Retinal pigment epithelial cell (primary cell): ENCODE measurements around the gene BFSP2.

Experiments used
- DNase-seq: peaks from one replicate; pipeline ENCODE4 v3.0.0-alpha.2; 2010; ENCODE audit warnings: low read depth
- H3K4me3 ChIP-seq: 2 replicates; pipeline ENCODE4 v1.5.1; 2011; ENCODE audit warnings: mild to moderate bottlenecking, low read length, control low read depth, moderate library complexity
- TF ChIP-seq, protein P1 (sequence below): conservative IDR thresholded peaks from 2 replicates; pipeline ENCODE4 v1.5.1; 2011; ENCODE audit warnings: low read depth, low read length, control low read depth, inconsistent platforms

BFSP2 gene

DNA sequence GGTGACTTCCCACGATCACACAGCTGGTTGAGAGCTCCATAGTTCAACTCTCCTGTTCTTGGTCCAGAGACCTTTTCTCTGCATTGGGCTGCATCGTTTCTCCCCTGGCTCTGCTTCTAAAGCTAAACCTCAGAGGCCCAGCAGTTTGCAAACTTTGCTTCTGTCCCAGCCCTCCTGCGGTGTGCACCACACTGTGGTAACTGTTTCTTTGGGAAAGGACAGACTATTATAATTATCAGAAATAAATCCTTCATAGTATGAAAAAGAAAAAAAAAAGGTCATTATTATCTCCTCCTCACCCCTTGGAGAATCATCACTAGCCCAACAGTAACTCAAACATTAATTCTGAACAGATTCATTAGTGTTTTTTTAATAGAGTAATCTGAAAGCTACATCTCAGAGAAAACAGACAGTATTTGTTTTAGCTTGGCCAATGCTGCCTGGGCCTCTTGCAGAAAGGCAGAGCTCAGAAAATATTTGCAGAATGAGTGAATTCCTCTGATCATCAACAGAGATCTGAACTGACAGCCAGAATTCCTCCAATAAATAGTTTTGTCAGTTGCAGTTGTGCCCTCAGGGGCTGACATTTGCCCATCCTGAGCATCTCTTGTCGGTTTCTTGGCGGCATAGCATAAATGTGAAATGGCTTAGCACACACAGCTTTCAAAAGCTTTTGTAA is 52.9 kb downstream of the BFSP2 start:
- TF ChIP-seq, protein P1, sequence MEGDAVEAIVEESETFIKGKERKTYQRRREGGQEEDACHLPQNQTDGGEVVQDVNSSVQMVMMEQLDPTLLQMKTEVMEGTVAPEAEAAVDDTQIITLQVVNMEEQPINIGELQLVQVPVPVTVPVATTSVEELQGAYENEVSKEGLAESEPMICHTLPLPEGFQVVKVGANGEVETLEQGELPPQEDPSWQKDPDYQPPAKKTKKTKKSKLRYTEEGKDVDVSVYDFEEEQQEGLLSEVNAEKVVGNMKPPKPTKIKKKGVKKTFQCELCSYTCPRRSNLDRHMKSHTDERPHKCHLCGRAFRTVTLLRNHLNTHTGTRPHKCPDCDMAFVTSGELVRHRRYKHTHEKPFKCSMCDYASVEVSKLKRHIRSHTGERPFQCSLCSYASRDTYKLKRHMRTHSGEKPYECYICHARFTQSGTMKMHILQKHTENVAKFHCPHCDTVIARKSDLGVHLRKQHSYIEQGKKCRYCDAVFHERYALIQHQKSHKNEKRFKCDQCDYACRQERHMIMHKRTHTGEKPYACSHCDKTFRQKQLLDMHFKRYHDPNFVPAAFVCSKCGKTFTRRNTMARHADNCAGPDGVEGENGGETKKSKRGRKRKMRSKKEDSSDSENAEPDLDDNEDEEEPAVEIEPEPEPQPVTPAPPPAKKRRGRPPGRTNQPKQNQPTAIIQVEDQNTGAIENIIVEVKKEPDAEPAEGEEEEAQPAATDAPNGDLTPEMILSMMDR, result no peak

GRCh38 chr3:133453383-133453782 is 53.5 kb downstream of the BFSP2 start:
- no peak overlapping the region for H3K4me3 ChIP-seq
- DNase-seq, result no peak
- TF ChIP-seq, protein P1, result no peak

More for the DNA sequence above, 52.9 kb downstream of the BFSP2 start:
- no peak overlapping the region for H3K4me3 ChIP-seq
- no peak for DNase-seq

DNA sequence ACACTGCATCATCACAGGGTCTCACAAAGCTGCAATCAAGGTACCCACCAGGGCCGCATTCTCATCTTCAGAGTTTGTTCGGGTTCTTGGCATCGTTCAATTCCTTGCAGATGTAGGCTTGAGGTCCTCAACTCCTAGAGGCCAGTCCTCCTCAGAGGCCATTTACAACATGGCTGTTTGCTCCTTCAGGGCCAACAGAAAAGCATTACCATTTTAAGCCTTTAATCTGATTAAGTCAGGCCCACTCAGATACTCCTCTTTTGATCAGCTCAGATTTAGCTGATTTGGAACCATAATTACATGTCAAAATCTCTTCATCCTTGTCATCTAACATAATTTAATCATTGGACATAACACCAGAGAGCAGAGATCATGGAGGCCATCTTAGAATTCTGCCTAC is 55.4 kb downstream of the BFSP2 start:
- TF ChIP-seq, protein P1, result no peak
- no peak for DNase-seq
- no peak overlapping the region for H3K4me3 ChIP-seq

GRCh38 chr3:133455960-133456359 is 56.1 kb downstream of the BFSP2 start:
- no peak overlapping the region for H3K4me3 ChIP-seq
- TF ChIP-seq, protein P1, result no peak
- no peak for DNase-seq

- no peak for DNase-seq
- no peak overlapping the region for H3K4me3 ChIP-seq
- TF ChIP-seq, protein P1, result no peak
Measured at GRCh38 chr3:133457025-133457424, 57.2 kb downstream of the BFSP2 start.

DNA sequence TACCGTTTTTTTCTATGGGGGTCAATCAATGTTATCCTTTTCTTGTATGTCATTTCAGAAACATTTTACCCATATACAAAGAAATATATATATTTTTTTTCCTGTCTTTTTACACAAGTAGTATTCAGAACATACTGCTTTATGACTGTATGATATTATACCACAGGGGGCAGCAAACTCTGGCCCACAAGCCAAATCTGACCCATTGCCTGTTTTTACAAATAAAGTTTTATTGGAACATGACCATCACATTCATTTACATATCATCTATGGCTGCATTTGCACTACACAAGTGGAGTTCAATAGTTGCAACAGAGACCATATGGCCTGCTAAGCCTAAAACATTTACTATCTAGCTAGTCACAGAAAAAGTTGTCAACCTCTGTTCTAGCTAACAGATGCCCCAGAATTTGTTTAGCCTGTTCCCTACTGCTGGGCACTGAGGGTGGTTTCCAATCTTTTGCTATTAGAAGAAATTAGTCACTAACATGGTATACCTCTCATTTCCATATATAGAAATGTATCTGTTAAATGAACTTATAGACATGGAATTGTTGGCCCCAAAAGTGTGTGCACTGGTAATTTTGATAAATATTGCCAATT is 57.7 kb downstream of the BFSP2 start:
- no peak for DNase-seq
- TF ChIP-seq, protein P1, result peak; percentile 34
- H3K4me3 ChIP-seq, result no peak overlapping the region

DNA sequence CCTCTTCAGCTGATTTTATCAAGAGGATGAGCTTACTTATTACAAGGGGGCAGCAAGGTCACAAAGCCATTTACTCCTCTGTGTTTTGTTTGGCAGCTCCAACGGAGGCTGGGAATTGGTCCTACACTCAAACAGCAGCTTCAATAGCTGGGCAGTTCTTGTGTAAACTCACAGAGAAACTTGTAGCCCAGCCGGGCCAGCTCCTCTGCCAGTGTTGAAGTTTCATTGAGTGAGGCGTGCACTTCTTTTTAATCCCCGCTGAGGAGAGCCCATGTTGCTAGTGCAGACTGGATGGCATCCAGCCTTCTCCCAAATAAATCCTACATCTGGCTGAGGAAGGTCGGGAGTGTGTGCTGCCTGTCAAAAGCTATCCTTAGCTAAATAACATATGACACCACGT is 59.5 kb downstream of the BFSP2 start:
- no peak for DNase-seq
- H3K4me3 ChIP-seq, result no peak overlapping the region
- TF ChIP-seq, protein P1, result no peak
